Endothelial cell of umbilical vein (primary cell): ENCODE data around the gene CCIN. TPM values are rescaled to one million over a fixed set of nuclear protein-coding genes. Genes with fewer than 3 reads are reported as not detected.

Experiments
- BruUV-seq: library from RNA; stranded (reverse); fragments of 400-500 nt; replicated peaks from 2 replicates; lab custom pipeline; 2021; lab: Mats Ljungman, UMichigan
- CTCF ChIA-PET: fragments of 300-600, 350-600 bp; sonication (Branson Sonifier 250); formaldehyde crosslinking; loops from one replicate; lab custom pipeline; 2021; ENCODE audit warnings: antibody characterized with exemption, inconsistent platforms; lab: Charles Lee
- POLR2A ChIA-PET: fragments of 300-600, 350-600 bp; sonication (Branson Sonifier 250); formaldehyde crosslinking; loops from one replicate; lab custom pipeline; 2021; ENCODE audit warnings: antibody characterized with exemption, inconsistent platforms; lab: Charles Lee
- DNase-seq: peaks from one replicate; pipeline ENCODE4 v3.0.0-alpha.2; 2011; ENCODE audit warnings: low read depth, low spot score
- FAIRE-seq: peaks from 2 replicates; lab custom pipeline; 2011; peaks lifted over from hg19 to GRCh38; lab: Jason Lieb, UNC
- H2AFZ ChIP-seq: 2 replicates; pipeline ENCODE4 v1.6.0; 2012; ENCODE audit warnings: low read depth, low read length, control low read depth, inconsistent platforms
- H3K27ac ChIP-seq: 2 replicates; pipeline ENCODE4 v1.5.1; 2011; ENCODE audit warnings: low read depth, mild to moderate bottlenecking, control low read depth, low read length, moderate library complexity; ENCODE audit not compliant: insufficient read depth
- H3K27me3 ChIP-seq, 2 experiments: 2 replicates each; pipeline versions ENCODE4 v1.6.0 to v1.6.1; 2011; ENCODE audit warnings: low read length in 2 of 2, mixed read lengths in 1 of 2; ENCODE audit not compliant: control insufficient read depth in 2 of 2, insufficient read depth in 2 of 2
- H3K36me3 ChIP-seq, 2 experiments: 2 replicates in 1 of 2; 3 replicates in 1 of 2; pipeline ENCODE4 v1.5.1; 2011; ENCODE audit warnings: low read length in 2 of 2, mild to moderate bottlenecking in 1 of 2, moderate library complexity in 1 of 2; ENCODE audit not compliant: control insufficient read depth in 2 of 2, insufficient read depth in 2 of 2; ENCODE audit errors: extremely low read depth in 1 of 2
- H3K4me1 ChIP-seq: 3 replicates; pipeline ENCODE4 v1.5.1; 2011; ENCODE audit warnings: mild to moderate bottlenecking, low read length; ENCODE audit not compliant: control insufficient read depth, insufficient read depth; ENCODE audit errors: extremely low read depth
- H3K4me2 ChIP-seq: 2 replicates; pipeline ENCODE4 v1.6.1; 2011; ENCODE audit warnings: low read length, control low read depth, mixed read lengths; ENCODE audit not compliant: insufficient read depth
- H3K4me3 ChIP-seq, 3 experiments: fragments of 200-600 bp in 1 of 3; sonication (generic), shearing (Covaris generic) in 1 of 3; replicated peaks in 1 of 3; 2 replicates each; pipeline ENCODE4 v1.5.1; 2011 to 2016; ENCODE audit warnings: control low read depth in 3 of 3, low read length in 3 of 3, mild to moderate bottlenecking in 2 of 3, inconsistent platforms in 1 of 3, low read depth in 1 of 3, moderate library complexity in 1 of 3; ENCODE audit not compliant: insufficient read depth in 1 of 3
- H3K79me2 ChIP-seq: 2 replicates; pipeline ENCODE4 v1.6.0; 2012; ENCODE audit warnings: low read length, inconsistent platforms; ENCODE audit not compliant: control insufficient read depth, insufficient read depth
- H3K9ac ChIP-seq: replicated peaks from 2 replicates; pipeline ENCODE3; 2011; ENCODE audit warnings: low read length, control low read depth; ENCODE audit not compliant: insufficient read depth; ENCODE audit errors: extremely low read depth
- H3K9me1 ChIP-seq: replicated peaks from 3 replicates; pipeline ENCODE4 v1.6.0; 2011; ENCODE audit warnings: mild to moderate bottlenecking, low read length; ENCODE audit not compliant: control insufficient read depth, insufficient read depth; ENCODE audit errors: extremely low read depth
- H3K9me3 ChIP-seq: replicated peaks from 2 replicates; pipeline ENCODE4 v1.5.1; 2012; ENCODE audit warnings: low read length, inconsistent platforms; ENCODE audit not compliant: control insufficient read depth, insufficient read depth
- H4K20me1 ChIP-seq: replicated peaks from 2 replicates; pipeline ENCODE3; 2011; ENCODE audit warnings: mild to moderate bottlenecking, low read length; ENCODE audit not compliant: control insufficient read depth, insufficient read depth; ENCODE audit errors: extremely low read depth
- CTCF ChIP-seq, 2 donors: IDR thresholded peaks; 1 replicate in 1 of 2; 2 replicates in 1 of 2; pipeline ENCODE4 v1.5.1; 2011; ENCODE audit warnings: low read length in 2 of 2, mild to moderate bottlenecking in 2 of 2, moderate library complexity in 2 of 2, control low read depth in 1 of 2, inconsistent platforms in 1 of 2, low read depth in 1 of 2; ENCODE audit not compliant: insufficient read depth in 1 of 2; ENCODE audit errors: extremely low read depth in 1 of 2
- EZH2 ChIP-seq: IDR thresholded peaks from 2 replicates; pipeline ENCODE4 v1.6.1; 2012; ENCODE audit warnings: borderline replicate concordance, low read depth, mild to moderate bottlenecking, moderate library complexity, low read length, inconsistent platforms; ENCODE audit not compliant: severe bottlenecking
- JUN ChIP-seq: IDR thresholded peaks from 2 replicates; pipeline ENCODE4 v1.6.1; 2011; ENCODE audit warnings: borderline replicate concordance, low read depth; ENCODE audit not compliant: insufficient read length, insufficient read depth
- MAX ChIP-seq: IDR thresholded peaks from 2 replicates; pipeline ENCODE4 v1.6.1; 2011; ENCODE audit not compliant: insufficient read depth, insufficient read length
- POLR2A ChIP-seq: IDR thresholded peaks from 2 replicates; pipeline ENCODE4 v1.6.1; 2012; ENCODE audit warnings: low read depth, mild to moderate bottlenecking, control low read depth, low read length
- POLR2AphosphoS5 ChIP-seq: IDR thresholded peaks from 2 replicates; pipeline ENCODE4 v1.6.1; 2012; ENCODE audit warnings: low read depth, mild to moderate bottlenecking, control low read depth, low read length, moderate library complexity; ENCODE audit not compliant: insufficient read depth
- dilution Hi-C: fragments of 300-500 bp; cut with MboI; formaldehyde crosslinking; loops from one replicate; pipeline ENCODE4 v1.15.0; 2019; ENCODE audit warnings: low sequenced_read_pairs; ENCODE audit not compliant: extremely low pct_ligation_motif_present
- intact Hi-C: fragments of 100-400 bp; cut with micrococcal nuclease; formaldehyde crosslinking; loops from one replicate; pipeline ENCODE4 v1.10.0; 2022
- polyA plus RNA-seq, 4 experiments: library from polyadenylated mRNA; depleted of rRNA in 3 of 4; stranded (reverse) in 3 of 4; unstranded in 1 of 4; fragments of >200 nt; gene quantifications; 2 replicates each; pipeline versions ENCODE4 v1.2.1 to v1.2.3, GENCODE V29; 2011 to 2012; ENCODE audit warnings: missing spikeins in 1 of 4
- total RNA-seq: library from RNA; stranded (reverse); gene quantifications from 2 replicates; pipeline ENCODE4 v1.2.3, GENCODE V29; 2021

The CCIN gene
- total and polyA plus RNA-seq, 2 donors (not counting 3 experiments of a cell fraction or from before 2014, with no cell fraction given), result 0.22 to 1.2 TPM

- no peaks in the 10 kb centered on the region for H3K9me3 ChIP-seq
- no peak overlapping the region for H3K4me3 ChIP-seq
- peak overlapping the region; percentile 36 for H3K9ac ChIP-seq
- H3K79me2 ChIP-seq, result no peaks in the 10 kb centered on the region
- H3K4me1 ChIP-seq, result peaks cover 46% of the 10 kb centered on the region
- dilution Hi-C loops (no loop called here), intact Hi-C loops (loop anchor here (1.0 to 2.0 kb wide), 2 partner anchors 14 to 47 kb away; partner anchors contain the start of gene GLIPR2)
- no peaks in the 10 kb centered on the region for H3K36me3 ChIP-seq
- H3K9me1 ChIP-seq, result no peaks in the 10 kb centered on the region
- H2AFZ ChIP-seq, result no peak overlapping the region
- FAIRE-seq, result peak; percentile 55
- no peak for TF ChIP-seq JUN
- TF ChIP-seq MAX, result no peak
- no peak for TF ChIP-seq POLR2A
- TF ChIP-seq CTCF (IDR thresholded peaks at IDR 0.05; ENCODE audit: extremely low read depth in 1 of 2, insufficient read depth in 1 of 2, low read depth in 1 of 2, low read length in 2 of 2), result no peak
- TF ChIP-seq EZH2, result no peak
- TF ChIP-seq POLR2AphosphoS5, result no peak
- POLR2A ChIA-PET, result no interaction called here
- no peaks in the 10 kb centered on the region for H3K27me3 ChIP-seq
- no TSS peak for BruUV-seq
- no peaks in the 10 kb centered on the region for H4K20me1 ChIP-seq
- peak overlapping the region; percentile 90 for H3K27ac ChIP-seq
- DNase-seq, result no peak
- CTCF ChIA-PET, result interaction anchor here (0.7 to 2.2 kb wide), 4 partner anchors 12 to 247 kb away, joined by 4 to 9 read pairs (median 8); no protein-coding TSS in a partner anchor
- H3K4me2 ChIP-seq, result peak overlapping the region; percentile 17
Observed at GRCh38 chr9:36150574-36151315, 18.4 kb upstream of the CCIN start.
